Calu3 (cell line): ENCODE results near the gene ADAD2. TPM values are rescaled to one million over a fixed set of nuclear protein-coding genes. Genes with fewer than 3 reads are reported as not detected.

Experiments
- BruUV-seq: library from RNA; stranded (reverse); fragments of 400-500 nt; replicated peaks from 2 replicates; lab custom pipeline; 2021; lab: Mats Ljungman, UMichigan
- CTCF ChIA-PET: fragments of 300-600 bp; sonication (Branson Sonifier 250); formaldehyde crosslinking; loops from one replicate; lab custom pipeline; 2022; ENCODE audit warnings: antibody characterized with exemption; lab: Charles Lee
- DNase-seq: peaks from one replicate; pipeline ENCODE4 v3.0.0; 2022
- H3K27ac Mint-ChIP-seq: one replicate; pipeline ENCODE4 v1.8.0; 2022; ENCODE audit warnings: mixed read lengths; ENCODE audit not compliant: unreplicated experiment
- H3K27me3 Mint-ChIP-seq: one replicate; pipeline ENCODE4 v1.8.0; 2022; ENCODE audit warnings: mixed read lengths; ENCODE audit not compliant: unreplicated experiment
- H3K36me3 Mint-ChIP-seq: one replicate; pipeline ENCODE4 v1.8.0; 2022; ENCODE audit warnings: mild to moderate bottlenecking, moderate library complexity, mixed read lengths; ENCODE audit not compliant: insufficient read depth, unreplicated experiment
- H3K4me1 Mint-ChIP-seq: one replicate; pipeline ENCODE4 v1.8.0; 2022; ENCODE audit warnings: mild to moderate bottlenecking, low read depth, mixed read lengths; ENCODE audit not compliant: unreplicated experiment
- H3K4me3 Mint-ChIP-seq: one replicate; pipeline ENCODE4 v1.8.0; 2022; ENCODE audit warnings: mild to moderate bottlenecking, low read depth, moderate library complexity, mixed read lengths; ENCODE audit not compliant: unreplicated experiment
- H3K9me3 Mint-ChIP-seq: one replicate; pipeline ENCODE4 v1.8.0; 2022; ENCODE audit warnings: low read depth, mixed read lengths; ENCODE audit not compliant: unreplicated experiment
- CTCF ChIP-seq: fragments of 200-600 bp; IDR thresholded peaks from one replicate; pipeline ENCODE4 v1.8.0; 2022; ENCODE audit warnings: antibody characterized with exemption; ENCODE audit not compliant: unreplicated experiment
- intact Hi-C: fragments of 100-400 bp; cut with micrococcal nuclease; formaldehyde crosslinking; loops from one replicate; pipeline ENCODE4 v1.10.0; 2022; ENCODE audit not compliant: unreplicated experiment
- total RNA-seq: library from RNA; stranded (reverse); gene quantifications from 2 replicates; pipeline ENCODE4 v1.2.3, GENCODE V29; 2022

Gene ADAD2
- total RNA-seq, 1 experiment from 2014 or later: not detected

- H3K36me3 Mint-ChIP-seq: no peaks in the 10 kb centered on the region
- intact Hi-C loops: no loop called here
Observed at GRCh38 chr16:84241778-84242177, 50.8 kb downstream of the ADAD2 start.

GRCh38 chr16:84242839-84243238, 51.9 kb downstream of the ADAD2 start:
- BruUV-seq: no TSS peak
- no peak overlapping the region for H3K4me3 Mint-ChIP-seq
- peaks cover 94% of the 10 kb centered on the region for H3K27me3 Mint-ChIP-seq
- H3K4me1 Mint-ChIP-seq: no peaks in the 10 kb centered on the region
- H3K27ac Mint-ChIP-seq: no peak overlapping the region
- TF ChIP-seq CTCF: no peak
- DNase-seq: no peak
- CTCF ChIA-PET: interaction anchor here (0.7 kb wide), 1 partner anchor 15 kb away, joined by 4 read pairs; no protein-coding TSS in a partner anchor
- no peaks in the 10 kb centered on the region for H3K36me3 Mint-ChIP-seq
- H3K9me3 Mint-ChIP-seq: no peaks in the 10 kb centered on the region
- intact Hi-C loops: no loop called here

More at GRCh38 chr16:84241778-84242177, 50.8 kb downstream of the ADAD2 start:
- no TSS peak for BruUV-seq
- TF ChIP-seq CTCF: no peak
- H3K27me3 Mint-ChIP-seq: peaks cover 94% of the 10 kb centered on the region
- DNase-seq: no peak
- H3K9me3 Mint-ChIP-seq: no peaks in the 10 kb centered on the region
- H3K27ac Mint-ChIP-seq: no peak overlapping the region
- H3K4me1 Mint-ChIP-seq: no peaks in the 10 kb centered on the region
- CTCF ChIA-PET: interaction anchor here (0.6 to 0.7 kb wide), 2 partner anchors 493 to 1989 kb away, joined by 5 to 7 read pairs; no protein-coding TSS in a partner anchor
- H3K4me3 Mint-ChIP-seq: no peak overlapping the region

GRCh38 chr16:84243732-84244131, 52.8 kb downstream of the ADAD2 start:
- BruUV-seq: no TSS peak
- Mint-ChIP-seq H3K36me3 (no peaks in the 10 kb centered on the region), H3K4me3 (no peak overlapping the region), H3K9me3 (no peaks in the 10 kb centered on the region), H3K27ac (no peak overlapping the region), H3K27me3 (peaks cover 95% of the 10 kb centered on the region), H3K4me1 (no peaks in the 10 kb centered on the region)
- CTCF ChIA-PET: no interaction called here
- intact Hi-C loops: no loop called here
- DNase-seq: no peak
- TF ChIP-seq CTCF: no peak

- BruUV-seq: no TSS peak
- TF ChIP-seq CTCF: no peak
- Mint-ChIP-seq H3K36me3 (no peaks in the 10 kb centered on the region), H3K4me1 (no peaks in the 10 kb centered on the region), H3K27me3 (peaks cover 95% of the 10 kb centered on the region), H3K9me3 (no peaks in the 10 kb centered on the region), H3K27ac (no peak overlapping the region), H3K4me3 (no peak overlapping the region)
- intact Hi-C loops: no loop called here
- CTCF ChIA-PET: no interaction called here
- DNase-seq: no peak
Observed at GRCh38 chr16:84244728-84245127, 53.8 kb downstream of the ADAD2 start.
